Thyroid gland (tissue), 4 donors: ENCODE measurements around the gene GREB1L.

Experiments used
- POLR2A ChIP-seq, 2 donors: fragments of 450-650 bp; IDR thresholded peaks; one replicate each; pipeline ENCODE4 v1.6.1; 2017; ENCODE audit warnings: antibody characterized with exemption in 2 of 2, mild to moderate bottlenecking in 2 of 2, moderate library complexity in 1 of 2
- TF ChIP-seq, protein P1 (sequence below), 6 experiments: fragments of 200-600 bp in 3 of 6; fragments of 450-650 bp in 3 of 6; sonication (generic) in 3 of 6; IDR thresholded peaks; one replicate each; pipeline ENCODE4 v1.5.1; 2016 to 2019; ENCODE audit warnings: antibody characterized with exemption in 6 of 6, mild to moderate bottlenecking in 2 of 6, inconsistent platforms in 1 of 6, moderate library complexity in 1 of 6

DNA sequence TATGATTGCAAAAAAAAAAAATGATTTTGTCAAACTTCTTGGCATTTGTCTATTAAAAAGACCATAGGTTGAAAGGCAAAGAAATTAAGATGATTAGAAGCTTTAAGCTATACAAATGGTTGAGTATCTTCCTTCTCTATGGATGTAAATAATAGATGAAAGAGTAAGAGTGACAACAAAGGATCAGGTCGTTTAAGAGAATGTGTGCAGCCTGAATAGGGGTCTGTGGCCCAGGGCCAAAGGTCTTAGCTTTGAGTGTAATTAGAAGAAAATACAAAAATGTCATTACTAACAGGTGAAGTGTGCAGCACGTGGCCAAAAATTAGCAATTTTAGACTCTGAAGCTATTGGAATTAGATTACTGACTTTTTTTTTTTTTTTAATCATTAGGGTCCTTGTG lies 122.4 kb downstream of the GREB1L start:
- no peak for TF ChIP-seq POLR2A (IDR thresholded peaks at IDR 0.05)
- TF ChIP-seq, protein P1, sequence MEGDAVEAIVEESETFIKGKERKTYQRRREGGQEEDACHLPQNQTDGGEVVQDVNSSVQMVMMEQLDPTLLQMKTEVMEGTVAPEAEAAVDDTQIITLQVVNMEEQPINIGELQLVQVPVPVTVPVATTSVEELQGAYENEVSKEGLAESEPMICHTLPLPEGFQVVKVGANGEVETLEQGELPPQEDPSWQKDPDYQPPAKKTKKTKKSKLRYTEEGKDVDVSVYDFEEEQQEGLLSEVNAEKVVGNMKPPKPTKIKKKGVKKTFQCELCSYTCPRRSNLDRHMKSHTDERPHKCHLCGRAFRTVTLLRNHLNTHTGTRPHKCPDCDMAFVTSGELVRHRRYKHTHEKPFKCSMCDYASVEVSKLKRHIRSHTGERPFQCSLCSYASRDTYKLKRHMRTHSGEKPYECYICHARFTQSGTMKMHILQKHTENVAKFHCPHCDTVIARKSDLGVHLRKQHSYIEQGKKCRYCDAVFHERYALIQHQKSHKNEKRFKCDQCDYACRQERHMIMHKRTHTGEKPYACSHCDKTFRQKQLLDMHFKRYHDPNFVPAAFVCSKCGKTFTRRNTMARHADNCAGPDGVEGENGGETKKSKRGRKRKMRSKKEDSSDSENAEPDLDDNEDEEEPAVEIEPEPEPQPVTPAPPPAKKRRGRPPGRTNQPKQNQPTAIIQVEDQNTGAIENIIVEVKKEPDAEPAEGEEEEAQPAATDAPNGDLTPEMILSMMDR (IDR thresholded peaks at IDR 0.05) = no peak
